ENCODE results near the gene ACTR8. TPM values are rescaled to one million over a fixed set of nuclear protein-coding genes. Genes with fewer than 3 reads are reported as not detected.

The ACTR8 gene
- total RNA-seq, 2 donors from 2014 or later = 32.9 to 41.6 TPM

DNA sequence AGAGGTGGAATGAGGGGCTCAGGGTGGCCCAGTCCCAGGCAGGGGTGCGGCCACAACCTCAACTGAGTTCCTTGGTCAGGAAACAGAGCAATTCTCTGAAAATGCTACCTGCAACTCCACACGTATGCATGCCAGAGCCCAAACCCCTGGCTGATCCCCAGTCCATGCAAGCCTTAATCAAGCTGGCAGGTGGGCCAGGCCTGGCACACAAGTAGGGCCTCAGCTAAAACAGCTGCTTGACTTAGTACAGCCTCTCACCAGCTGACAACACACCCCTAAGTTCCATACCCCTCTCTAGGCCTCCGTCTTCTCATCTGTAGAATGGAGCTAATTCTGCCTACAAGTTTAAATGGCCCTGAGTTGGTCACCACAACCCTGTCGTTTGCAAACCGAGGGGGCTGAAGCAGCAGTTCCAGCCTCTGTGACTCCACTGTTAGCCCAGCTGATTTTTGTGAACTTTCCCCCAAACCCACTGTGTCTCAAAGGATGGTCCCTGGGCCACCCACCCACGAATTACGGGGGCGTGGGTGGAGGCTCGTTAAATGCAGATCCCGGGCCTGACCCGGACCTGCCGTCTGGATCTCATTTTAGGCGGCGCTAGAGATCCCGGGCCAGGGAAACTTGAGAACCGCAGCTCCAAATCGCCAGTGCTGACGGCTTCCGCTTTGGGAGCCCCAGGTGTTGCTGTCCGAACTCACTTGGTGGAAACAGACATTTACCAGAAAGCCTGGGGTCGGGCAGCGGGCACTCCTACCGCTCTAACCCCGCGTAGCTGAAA is 36.7 kb downstream of the ACTR8 start:
- H3K27ac ChIP-seq (ENCODE audit: low read depth, low read length) = no peak overlapping the region
- Mint-ChIP-seq H3K27me3 (ENCODE audit: insufficient read depth) (peaks cover 19% of the 10 kb centered on the region), H3K27ac (peak overlapping the region; percentile 87), H3K4me3 (peak overlapping the region; percentile 66), H3K36me3 (ENCODE audit: low read depth) (peaks cover 7% of the 10 kb centered on the region), H3K4me1 (peaks cover 39% of the 10 kb centered on the region), H3K9me3 (no peaks in the 10 kb centered on the region)
- H3K36me3 ChIP-seq (ENCODE audit: control insufficient read depth, insufficient read depth, low read length) = no peaks in the 10 kb centered on the region
- TF ChIP-seq, protein P1, sequence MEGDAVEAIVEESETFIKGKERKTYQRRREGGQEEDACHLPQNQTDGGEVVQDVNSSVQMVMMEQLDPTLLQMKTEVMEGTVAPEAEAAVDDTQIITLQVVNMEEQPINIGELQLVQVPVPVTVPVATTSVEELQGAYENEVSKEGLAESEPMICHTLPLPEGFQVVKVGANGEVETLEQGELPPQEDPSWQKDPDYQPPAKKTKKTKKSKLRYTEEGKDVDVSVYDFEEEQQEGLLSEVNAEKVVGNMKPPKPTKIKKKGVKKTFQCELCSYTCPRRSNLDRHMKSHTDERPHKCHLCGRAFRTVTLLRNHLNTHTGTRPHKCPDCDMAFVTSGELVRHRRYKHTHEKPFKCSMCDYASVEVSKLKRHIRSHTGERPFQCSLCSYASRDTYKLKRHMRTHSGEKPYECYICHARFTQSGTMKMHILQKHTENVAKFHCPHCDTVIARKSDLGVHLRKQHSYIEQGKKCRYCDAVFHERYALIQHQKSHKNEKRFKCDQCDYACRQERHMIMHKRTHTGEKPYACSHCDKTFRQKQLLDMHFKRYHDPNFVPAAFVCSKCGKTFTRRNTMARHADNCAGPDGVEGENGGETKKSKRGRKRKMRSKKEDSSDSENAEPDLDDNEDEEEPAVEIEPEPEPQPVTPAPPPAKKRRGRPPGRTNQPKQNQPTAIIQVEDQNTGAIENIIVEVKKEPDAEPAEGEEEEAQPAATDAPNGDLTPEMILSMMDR (conservative IDR thresholded peaks at IDR 0.05) = peak; percentile 68
- WGBS, 2 experiments (ENCODE audit: insufficient coverage in 1 of 2, insufficient read length in 1 of 2) = 20% methylated on average over 21 to 25 of the region's 25 CpGs
- peaks cover 18% of the 10 kb centered on the region for H3K27me3 ChIP-seq (ENCODE audit: control insufficient read depth, insufficient read depth, low read length, poor library complexity, severe bottlenecking)
- H3K9ac ChIP-seq (ENCODE audit: extremely low read depth, low read length, poor library complexity, severe bottlenecking) = peak overlapping the region; percentile 62
- DNase-seq = peak; percentile 93
- no peaks in the 10 kb centered on the region for H3K9me3 ChIP-seq (ENCODE audit: control insufficient read depth, low read length)
- peak overlapping the region; percentile 81 for H3K4me3 ChIP-seq (ENCODE audit: low read length)
- peaks cover 17% of the 10 kb centered on the region for H3K4me1 ChIP-seq (ENCODE audit: control insufficient read depth, insufficient read depth, low read length)

DNA sequence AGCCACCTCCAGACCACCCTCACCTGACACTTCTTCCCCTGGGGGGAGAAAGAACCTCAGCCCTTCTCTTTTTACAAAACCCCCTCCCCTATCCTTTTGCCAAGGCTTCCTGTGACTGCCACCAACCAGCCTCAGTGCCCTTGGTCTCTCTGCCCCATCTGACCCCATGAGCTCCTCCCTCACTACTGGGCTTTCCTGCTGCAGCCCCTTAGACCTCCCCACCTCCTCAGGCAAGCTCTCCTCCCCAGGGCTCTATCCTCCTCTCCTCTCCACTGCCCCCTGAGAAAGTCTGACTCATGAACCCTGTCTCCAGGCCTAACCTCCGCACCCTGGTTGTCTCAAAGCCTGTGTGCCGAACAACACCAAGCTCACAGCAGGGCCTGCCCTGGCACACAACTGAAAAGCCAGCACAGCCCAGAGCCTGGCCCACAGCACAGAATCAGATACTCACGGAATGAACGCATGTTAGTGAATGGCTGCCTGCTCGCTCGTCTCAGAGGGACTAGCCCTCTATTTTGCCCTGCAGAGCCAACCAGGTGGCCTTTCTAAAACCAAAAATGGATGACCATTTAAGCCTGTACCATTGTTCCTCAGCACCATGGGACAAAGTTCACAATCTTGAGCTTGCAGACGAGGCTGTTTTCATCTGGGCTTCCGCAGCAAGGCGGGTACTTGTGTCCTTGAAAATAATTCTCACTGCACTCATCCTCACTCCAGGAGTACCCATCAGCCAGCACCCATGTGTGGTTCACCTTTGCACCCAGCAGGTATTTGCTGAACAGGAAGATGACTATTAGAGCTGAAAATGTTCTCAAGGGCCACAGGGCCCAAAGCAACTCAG is 37.5 kb downstream of the ACTR8 start:
- H3K9me3 Mint-ChIP-seq = no peaks in the 10 kb centered on the region
- H3K4me3 ChIP-seq (ENCODE audit: low read length) = peak overlapping the region; percentile 81
- peaks cover 3% of the 10 kb centered on the region for H3K36me3 Mint-ChIP-seq (ENCODE audit: low read depth)
- no peak overlapping the region for H3K27ac ChIP-seq (ENCODE audit: low read depth, low read length)
- WGBS, 2 experiments (ENCODE audit: insufficient coverage in 1 of 2, insufficient read length in 1 of 2) = 87 to 90% methylated on average over 7 to 9 of the region's 9 CpGs
- DNase-seq = peak; percentile 56
- no peaks in the 10 kb centered on the region for H3K9me3 ChIP-seq (ENCODE audit: control insufficient read depth, low read length)
- peak overlapping the region; percentile 66 for H3K4me3 Mint-ChIP-seq
- no peak overlapping the region for H3K9ac ChIP-seq (ENCODE audit: extremely low read depth, low read length, poor library complexity, severe bottlenecking)
- H3K4me1 Mint-ChIP-seq = peaks cover 39% of the 10 kb centered on the region
- H3K4me1 ChIP-seq (ENCODE audit: control insufficient read depth, insufficient read depth, low read length) = peaks cover 17% of the 10 kb centered on the region
- H3K27ac Mint-ChIP-seq = peak overlapping the region; percentile 22
- TF ChIP-seq, protein P1 (conservative IDR thresholded peaks at IDR 0.05) = no peak
- H3K27me3 ChIP-seq (ENCODE audit: control insufficient read depth, insufficient read depth, low read length, poor library complexity, severe bottlenecking) = peaks cover 18% of the 10 kb centered on the region
- H3K27me3 Mint-ChIP-seq (ENCODE audit: insufficient read depth) = peaks cover 19% of the 10 kb centered on the region
- peaks cover under 1% of the 10 kb centered on the region for H3K36me3 ChIP-seq (ENCODE audit: control insufficient read depth, insufficient read depth, low read length)

DNA sequence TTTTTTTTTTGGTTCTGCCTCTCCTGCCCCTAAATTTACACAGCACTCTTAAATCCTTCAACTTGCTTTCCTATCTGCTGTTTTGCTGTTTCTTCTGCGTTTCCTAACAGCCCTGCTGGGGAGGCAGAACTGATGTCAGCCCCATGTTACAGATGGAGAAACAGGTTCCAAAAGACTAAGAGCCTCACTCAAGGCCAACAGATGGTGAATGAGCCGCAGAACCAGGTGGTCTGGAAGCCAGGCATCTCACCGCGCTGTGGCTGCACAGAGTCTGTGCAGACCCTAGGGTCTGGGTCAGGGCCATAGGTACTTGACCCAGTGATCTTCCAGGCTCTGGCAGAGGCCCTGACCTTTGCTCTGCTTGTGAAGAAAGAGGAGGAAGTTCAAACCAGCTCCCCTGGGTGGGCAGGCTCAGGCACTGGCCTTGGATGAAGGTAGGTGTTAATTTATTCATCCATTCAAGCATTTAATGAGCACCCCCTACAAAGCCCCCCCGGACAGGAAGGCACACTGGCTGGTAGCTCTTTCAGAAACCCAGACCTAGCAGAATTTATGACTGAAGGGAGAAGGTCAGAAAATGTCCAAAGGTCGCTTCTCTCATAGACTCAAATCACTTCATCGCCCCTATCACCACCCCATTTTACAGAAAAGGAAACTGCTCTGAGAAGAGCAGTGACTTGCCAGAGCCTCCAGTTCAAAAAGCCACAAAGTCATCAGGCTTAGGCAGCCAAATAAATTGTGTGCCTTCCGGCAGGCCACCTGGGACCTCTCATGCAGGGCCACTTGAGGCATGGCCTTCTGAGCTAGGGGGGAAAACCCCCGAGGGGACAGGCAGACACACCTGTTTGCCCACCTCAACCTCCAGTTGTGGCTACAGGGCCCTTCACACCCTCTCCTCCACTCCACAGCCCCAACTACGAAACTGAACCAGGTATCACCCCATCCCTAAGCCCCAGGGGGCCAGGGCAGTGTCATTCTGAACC is 38.5 kb downstream of the ACTR8 start:
- Mint-ChIP-seq H3K4me1 (peaks cover 39% of the 10 kb centered on the region), H3K27me3 (ENCODE audit: insufficient read depth) (peaks cover 19% of the 10 kb centered on the region), H3K36me3 (ENCODE audit: low read depth) (peaks cover 8% of the 10 kb centered on the region), H3K27ac (peak overlapping the region; percentile 22), H3K4me3 (peak overlapping the region; percentile 66), H3K9me3 (no peaks in the 10 kb centered on the region)
- 84 to 90% methylated on average over 5 to 10 of the region's 10 CpGs for WGBS, 2 experiments (ENCODE audit: insufficient coverage in 1 of 2, insufficient read length in 1 of 2)
- DNase-seq = no peak
- Histone ChIP-seq H3K9me3 (ENCODE audit: control insufficient read depth, low read length) (no peaks in the 10 kb centered on the region), H3K9ac (ENCODE audit: extremely low read depth, low read length, poor library complexity, severe bottlenecking) (no peak overlapping the region), H3K27ac (ENCODE audit: low read depth, low read length) (no peak overlapping the region), H3K4me1 (ENCODE audit: control insufficient read depth, insufficient read depth, low read length) (peaks cover 17% of the 10 kb centered on the region), H3K27me3 (ENCODE audit: control insufficient read depth, insufficient read depth, low read length, poor library complexity, severe bottlenecking) (peaks cover 18% of the 10 kb centered on the region), H3K4me3 (ENCODE audit: low read length) (no peak overlapping the region), H3K36me3 (ENCODE audit: control insufficient read depth, insufficient read depth, low read length) (peaks cover 6% of the 10 kb centered on the region)
- TF ChIP-seq, protein P1 (conservative IDR thresholded peaks at IDR 0.05) = no peak
